HG03175 (cell line): ENCODE results near the gene UNC119B.

ENCODE experiments used
- ATAC-seq: cut with Tn5 transposase; IDR thresholded peaks from one replicate; pipeline ENCODE4 v1.9.1; 2021; ENCODE audit warnings: mild to moderate bottlenecking, moderate library complexity; ENCODE audit not compliant: unreplicated experiment

The UNC119B gene

GRCh38 chr12:120738252-120739030 is 28.2 kb downstream of the UNC119B start:
- no peak for ATAC-seq

- no peak for ATAC-seq
Observed at GRCh38 chr12:120739031-120739762, 28.9 kb downstream of the UNC119B start.

- no peak for ATAC-seq
Observed at GRCh38 chr12:120739821-120740613, 29.8 kb downstream of the UNC119B start.

- ATAC-seq, result no peak
Observed at GRCh38 chr12:120740871-120741270, 30.6 kb downstream of the UNC119B start.

GRCh38 chr12:120741476-120742421 is 31.5 kb downstream of the UNC119B start:
- no peak for ATAC-seq

- ATAC-seq, result no peak
Observed at GRCh38 chr12:120744922-120745493, 34.8 kb downstream of the UNC119B start.

- ATAC-seq, result no peak
Observed at GRCh38 chr12:120748242-120748641, 38.0 kb downstream of the UNC119B start.

GRCh38 chr12:120749256-120749655 is 39.0 kb downstream of the UNC119B start:
- ATAC-seq, result no peak

GRCh38 chr12:120750806-120751205 is 40.5 kb downstream of the UNC119B start:
- ATAC-seq, result no peak

- no peak for ATAC-seq
Observed at GRCh38 chr12:120751389-120751788, 41.1 kb downstream of the UNC119B start.

- no peak for ATAC-seq
Observed at GRCh38 chr12:120754792-120755191, 44.5 kb downstream of the UNC119B start.

- ATAC-seq, result no peak
Observed at GRCh38 chr12:120755269-120755668, 45.0 kb downstream of the UNC119B start.

GRCh38 chr12:120757226-120757742 is 47.0 kb downstream of the UNC119B start:
- ATAC-seq, result no peak

GRCh38 chr12:120757949-120758348 is 47.7 kb downstream of the UNC119B start:
- no peak for ATAC-seq

GRCh38 chr12:120758798-120759590 is 48.7 kb downstream of the UNC119B start:
- no peak for ATAC-seq

GRCh38 chr12:120759591-120760348 is 49.5 kb downstream of the UNC119B start:
- ATAC-seq, result no peak

- ATAC-seq, result no peak
Observed at GRCh38 chr12:120760349-120761254, 50.3 kb downstream of the UNC119B start.
